HG02870 (cell line): ENCODE results near the gene KAZALD1.

Experiments
- ATAC-seq: cut with Tn5 transposase; IDR thresholded peaks from one replicate; pipeline ENCODE4 v1.9.1; 2021; ENCODE audit warnings: mild to moderate bottlenecking, moderate library complexity; ENCODE audit not compliant: unreplicated experiment

KAZALD1 gene

DNA sequence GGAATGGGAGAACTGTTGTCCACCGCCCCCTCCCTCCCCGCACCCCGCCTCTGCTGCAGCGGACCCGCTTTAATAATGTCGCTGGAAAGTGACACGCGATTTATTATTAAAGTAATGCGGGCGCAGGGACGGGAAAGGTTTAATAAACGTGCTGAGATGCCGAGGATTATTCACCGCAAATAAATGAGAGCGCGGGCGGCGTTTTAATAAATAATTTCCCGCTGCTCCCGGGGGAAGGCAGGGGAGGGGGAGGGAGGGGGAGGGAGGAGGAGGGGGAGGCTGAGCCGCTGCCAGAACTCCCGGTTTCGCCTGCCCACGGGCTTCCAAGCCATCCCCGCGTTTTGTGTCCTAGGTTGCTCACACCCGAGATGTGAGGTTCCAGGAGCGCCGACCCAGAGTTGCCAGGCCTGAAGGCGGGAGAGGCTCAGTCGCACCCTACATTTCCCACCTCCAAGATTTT, 5.1 kb downstream of the KAZALD1 start:
- no peak for ATAC-seq

DNA sequence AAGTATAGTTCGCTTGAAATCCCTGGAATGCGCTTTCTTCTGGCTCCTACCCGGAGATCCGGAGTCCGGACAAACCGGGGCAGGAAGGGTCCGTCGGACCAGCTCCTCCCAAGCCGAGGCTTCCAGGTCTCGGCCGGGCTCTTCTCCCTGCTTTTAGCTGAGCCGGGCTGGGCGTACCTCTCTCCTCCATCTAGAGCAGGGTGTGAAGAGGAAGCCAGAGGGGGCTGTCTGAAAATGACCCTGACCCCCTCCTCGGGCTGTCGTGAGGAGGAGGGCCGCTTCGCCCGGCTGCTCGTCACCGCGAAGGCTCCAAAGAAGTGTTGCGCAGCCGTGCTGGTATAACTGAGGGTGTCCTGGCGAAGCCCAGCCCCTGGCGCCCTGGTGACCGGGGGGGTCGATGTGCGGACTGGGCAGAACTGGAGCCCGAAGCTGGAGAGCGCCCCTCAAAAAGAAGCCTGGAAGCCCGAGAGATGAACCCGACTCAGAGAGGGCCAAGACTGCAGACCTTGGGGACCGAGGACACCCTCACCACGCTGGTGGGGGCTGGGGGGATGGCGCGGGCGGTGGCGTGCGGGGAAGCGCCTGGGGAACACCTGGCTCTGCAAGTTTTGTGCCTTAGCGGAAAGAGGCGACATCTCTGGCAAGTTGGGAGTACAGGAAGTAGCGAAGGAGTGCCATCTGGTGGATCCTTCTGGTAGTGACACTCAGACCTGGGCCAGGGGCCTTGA, 5.7 kb downstream of the KAZALD1 start:
- ATAC-seq: no peak

DNA sequence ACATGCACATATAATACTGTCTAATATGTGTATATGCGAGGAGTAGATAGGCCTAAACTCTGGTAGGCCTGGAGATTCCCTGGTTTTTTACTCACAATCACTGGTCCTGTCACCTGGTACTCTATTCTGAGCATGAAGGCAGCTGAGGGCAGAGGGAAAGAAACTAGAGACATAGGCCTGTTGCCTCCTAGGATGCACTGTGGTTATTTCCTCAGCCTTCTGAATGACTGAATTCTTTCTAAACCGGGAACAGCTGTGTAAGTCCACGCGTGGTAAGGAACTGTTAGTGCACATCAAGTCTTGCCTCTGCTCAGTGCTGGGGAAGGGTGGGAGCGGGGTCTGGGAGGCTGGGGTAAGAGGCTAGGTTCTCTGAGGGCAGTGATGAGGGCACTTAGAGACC, 7.7 kb downstream of the KAZALD1 start:
- no peak for ATAC-seq

DNA sequence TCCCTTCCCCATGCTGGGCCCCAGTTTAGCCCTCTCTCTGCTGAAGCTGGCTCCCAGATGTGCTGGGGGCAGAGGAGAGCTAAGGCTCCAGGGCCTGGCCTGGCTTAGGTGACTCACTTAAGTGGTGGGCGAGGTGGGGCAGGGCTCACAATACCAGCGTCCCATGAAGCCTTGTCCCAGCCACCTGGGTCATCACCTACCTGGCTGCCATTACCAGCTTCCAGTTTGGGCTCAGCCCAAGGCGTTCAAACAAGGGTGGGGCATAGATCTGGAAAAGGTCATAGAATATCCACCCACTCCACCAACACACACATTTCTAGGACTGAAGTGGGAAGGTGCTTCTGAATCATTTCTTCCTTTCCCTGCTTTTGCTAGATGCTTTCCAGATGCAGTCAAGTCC, 8.3 kb downstream of the KAZALD1 start:
- no peak for ATAC-seq

DNA sequence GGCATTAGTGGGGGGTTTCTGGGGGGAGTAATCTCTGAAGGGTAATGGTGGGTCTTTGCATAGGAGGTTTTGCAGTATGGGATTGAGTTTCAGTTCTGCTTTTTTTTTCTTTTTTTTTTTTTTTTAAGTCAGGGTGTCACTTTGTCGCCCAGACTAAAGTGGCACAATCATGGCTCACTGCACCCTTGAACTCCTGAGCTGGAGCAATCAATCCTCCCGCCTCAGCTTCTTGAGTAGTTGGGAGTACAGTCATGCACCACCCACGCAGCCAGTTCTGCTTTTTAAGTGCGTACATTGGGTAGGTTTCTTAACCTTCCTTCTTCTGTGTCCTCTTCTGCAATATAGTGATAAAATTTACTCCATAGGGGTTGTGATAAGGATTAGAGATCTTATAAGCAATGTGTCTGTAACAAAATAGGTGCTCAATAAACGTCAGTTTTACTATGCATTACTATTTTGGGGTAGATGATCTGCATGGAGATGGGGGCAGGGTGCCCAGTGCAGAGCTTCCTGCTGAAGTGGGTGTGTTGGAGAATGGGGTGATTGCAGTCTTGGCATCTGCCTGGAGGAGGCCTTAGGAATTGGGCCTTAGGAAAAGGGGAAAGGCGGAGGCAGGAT, 9.6 kb downstream of the KAZALD1 start:
- ATAC-seq: no peak

DNA sequence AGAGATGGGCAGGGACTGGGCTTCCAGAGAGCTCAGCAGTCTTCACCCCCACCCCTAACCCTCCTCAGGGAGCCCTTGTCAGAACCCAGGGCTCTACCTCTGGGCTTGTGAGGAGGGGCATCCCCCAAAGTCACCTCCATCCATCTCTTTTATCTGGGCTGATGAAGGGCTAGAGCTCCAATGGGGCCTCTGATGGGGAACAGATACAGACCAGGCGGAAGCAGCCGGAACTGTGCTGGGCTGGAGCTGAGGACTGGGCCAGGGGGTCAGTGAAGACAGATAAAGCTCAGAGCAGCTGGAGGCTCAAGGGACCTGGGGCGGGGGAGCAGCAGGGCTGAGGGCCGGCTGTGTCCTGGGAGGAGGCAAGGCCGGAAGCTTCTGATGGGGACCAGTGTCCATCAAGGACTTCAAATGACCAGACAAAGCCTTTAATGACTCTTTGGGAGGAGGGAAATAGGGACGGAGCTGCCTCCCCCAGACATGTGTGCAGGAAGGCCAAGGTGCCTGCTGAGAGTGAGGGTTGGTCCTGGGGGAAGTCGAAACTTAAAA, 10.2 kb downstream of the KAZALD1 start:
- no peak for ATAC-seq

DNA sequence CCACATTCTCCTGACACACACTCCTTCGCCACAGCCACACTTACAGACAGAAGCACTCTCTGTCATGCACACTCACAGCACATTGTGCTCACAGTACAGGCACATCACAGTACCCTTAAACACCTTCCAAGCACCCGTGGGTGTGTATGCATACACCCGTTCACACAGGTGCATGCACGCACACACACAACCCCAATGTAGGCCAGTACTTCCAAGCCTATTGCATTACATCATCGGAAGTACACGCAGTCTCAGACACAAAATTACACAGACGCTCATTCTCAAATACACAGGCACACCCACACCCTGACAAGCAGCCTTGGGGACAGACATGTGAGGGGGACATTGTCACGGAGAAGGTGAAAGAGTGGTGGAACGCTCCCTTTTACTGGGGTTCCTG, 11.1 kb downstream of the KAZALD1 start:
- ATAC-seq: no peak

DNA sequence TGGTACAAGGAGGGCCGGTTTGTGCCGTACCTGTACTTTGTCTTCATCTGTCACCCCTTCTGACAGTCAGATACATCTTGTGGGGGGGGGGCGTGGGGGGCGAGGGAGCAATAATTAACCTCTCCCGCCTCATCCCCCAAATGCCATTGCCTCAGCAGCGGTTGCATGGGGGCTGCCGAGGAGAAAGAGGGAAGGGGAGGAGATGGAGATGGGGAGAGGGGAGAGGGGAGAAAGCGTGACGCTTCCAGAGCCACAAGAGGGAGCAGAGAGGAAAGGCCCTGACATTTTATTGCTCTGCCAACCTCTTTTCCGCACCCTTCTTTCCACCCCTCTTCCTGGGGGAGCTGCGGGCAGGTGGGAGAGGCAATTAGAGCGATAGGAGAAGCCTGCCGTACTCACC, 11.8 kb downstream of the KAZALD1 start:
- no peak for ATAC-seq

DNA sequence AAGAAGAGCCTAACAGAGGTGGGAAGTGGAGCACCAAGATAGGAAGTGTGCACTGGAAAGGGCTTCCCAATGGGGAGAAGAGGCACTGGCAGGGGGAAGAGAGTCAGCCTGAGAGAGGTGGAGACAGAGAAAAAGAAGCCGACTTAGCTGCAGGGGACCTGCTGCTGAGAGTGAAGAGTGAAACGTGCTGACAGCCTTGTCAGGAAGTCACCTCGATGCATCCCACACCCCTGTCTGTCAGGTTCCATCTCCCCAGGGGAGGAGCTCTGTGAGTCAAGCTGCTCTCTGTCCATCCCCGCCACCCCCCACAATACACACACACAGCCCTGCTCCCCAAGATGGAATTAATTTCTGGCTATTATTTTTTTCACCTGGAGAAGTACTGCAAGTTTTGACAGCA, 14.0 kb downstream of the KAZALD1 start:
- no peak for ATAC-seq

DNA sequence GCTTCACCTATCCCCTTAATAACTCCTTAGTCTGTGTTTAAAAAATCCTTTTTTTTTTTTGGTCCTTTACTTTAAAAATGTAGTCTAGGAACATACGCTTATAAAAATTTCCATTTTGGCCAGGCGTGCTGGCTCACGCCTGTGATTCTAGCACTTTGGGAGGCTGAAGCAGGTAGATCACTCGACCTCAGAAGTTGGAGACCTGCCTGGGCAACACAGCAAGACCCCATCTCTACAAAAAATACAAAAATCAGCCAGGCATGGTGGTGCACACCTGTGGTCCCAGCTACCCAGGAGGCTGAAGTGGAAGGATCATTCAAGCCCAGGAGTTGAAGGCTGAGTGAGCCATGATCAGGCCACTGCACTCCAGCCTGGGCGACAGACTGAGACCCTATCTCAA, 14.8 kb downstream of the KAZALD1 start:
- ATAC-seq: no peak

DNA sequence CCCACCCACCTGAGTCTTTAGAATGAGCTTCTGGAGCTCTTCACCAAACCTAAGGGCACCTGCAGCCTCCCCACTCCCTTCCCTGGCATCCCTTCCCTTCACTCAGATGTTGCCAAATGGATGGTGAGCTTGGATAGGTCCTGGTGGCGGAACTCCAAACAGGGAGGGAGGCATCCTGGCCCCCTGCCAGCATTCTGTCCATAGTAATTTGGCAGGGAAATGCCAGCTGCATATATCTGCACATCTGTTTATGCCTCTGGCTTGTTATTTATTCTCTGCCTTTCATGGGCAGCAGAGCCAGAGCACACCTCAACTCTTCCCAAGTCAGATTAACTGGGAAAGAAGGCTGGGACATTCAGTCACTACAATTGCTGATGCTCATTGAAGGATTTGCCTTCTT, 18.1 kb downstream of the KAZALD1 start:
- no peak for ATAC-seq

DNA sequence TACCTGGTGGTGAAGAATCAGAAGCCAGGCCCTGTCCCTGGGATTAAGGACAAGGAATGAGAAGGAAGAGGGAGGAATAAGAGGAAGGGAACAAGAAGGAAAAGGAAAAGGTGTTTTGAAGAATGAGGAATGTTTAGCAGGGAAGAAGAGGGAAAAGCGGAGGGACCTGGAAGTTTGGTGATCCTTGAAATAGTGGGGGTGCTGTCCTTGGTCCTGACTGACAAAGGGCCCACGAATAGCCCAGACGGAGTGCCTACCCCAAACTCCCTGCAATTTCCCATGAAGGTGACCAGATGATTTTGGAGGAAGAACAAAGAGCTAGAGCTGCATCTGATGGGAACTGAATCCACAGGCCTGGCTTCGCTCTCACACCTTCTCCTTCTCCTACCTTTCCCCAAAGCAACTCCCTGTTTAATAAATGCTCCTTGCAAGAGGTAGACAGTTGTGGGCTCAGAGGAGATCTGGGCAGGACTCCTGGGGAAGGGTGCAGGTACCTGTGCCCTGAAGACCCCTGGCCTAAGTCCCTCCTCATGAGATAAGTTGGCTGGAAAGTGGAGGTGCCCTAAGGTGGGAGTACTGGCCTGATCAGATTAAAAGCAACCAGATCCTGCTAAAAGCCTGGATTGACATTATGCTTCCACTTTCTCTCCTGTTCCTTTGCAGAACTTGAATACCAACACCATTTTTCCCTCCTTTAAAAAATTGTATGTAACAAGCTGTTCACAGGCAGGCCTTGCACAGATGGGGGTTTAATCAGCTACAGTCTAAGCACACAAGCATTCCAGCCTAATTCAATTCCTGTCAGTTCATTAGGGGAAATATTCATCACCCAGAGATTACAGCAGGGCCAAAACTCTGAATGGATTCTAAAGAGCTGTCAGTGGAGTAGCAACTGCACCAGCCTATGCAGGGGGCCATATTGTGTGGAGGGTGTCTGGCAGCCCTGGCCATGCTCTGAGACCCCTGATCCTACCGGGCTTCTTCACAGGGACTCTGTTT, 19.4 kb downstream of the KAZALD1 start:
- no peak for ATAC-seq

DNA sequence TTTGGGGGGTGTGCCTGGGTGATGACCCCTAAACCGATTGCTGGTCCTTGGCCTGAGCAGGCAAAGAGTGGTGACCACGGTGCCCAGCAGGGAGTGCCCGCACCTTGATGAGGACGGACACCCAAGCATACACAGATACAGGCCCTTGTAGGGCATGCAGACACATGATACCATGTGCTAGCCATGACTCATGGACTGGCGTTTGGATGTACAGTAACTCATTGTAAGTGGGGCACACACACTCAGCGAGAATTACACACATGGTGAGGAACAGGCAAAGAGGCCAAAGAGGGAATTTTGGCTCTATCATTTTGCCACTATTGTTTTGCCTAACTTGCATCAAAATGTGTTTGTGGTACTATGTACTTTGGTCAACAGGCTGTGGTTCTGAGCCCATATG, 24.1 kb downstream of the KAZALD1 start:
- ATAC-seq: no peak

DNA sequence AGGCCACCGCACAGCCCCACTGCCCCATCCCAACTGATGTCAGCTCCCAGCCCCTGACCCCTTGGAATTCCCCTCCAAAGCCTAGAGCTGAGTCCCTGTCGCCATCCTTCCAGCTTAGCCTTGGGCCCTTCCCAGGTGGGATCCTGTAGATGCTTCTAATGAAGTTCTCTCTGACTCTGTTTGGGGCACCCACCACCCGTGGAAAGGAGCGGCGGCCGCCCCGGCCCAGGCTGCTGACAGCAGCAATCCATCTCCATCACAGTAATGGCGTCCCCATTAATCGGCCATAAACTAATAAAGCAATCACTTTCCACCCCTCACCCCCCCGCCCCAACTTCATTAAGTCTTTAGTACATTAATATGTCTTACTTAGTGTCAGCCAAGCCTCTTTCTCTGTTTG, 25.6 kb downstream of the KAZALD1 start:
- ATAC-seq: no peak

DNA sequence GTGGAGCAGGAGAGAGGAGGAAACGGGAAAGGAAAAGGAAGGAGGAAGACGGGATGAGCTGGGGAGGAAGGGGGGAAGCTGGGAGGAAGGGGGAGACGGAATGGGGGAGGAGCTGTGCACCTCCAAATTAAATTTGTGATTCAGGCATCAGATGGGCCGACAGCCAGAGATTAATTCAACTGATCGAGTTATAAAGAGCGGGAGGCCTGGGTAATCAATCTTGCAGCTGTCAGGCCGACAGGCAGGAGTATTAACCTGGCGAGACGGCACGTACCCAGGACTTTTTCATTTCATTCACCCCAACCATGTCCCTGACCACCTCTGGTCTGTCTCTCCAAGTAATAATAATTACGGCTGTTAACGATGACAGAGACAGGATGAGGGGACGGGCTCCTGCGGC, 26.2 kb downstream of the KAZALD1 start:
- no peak for ATAC-seq

DNA sequence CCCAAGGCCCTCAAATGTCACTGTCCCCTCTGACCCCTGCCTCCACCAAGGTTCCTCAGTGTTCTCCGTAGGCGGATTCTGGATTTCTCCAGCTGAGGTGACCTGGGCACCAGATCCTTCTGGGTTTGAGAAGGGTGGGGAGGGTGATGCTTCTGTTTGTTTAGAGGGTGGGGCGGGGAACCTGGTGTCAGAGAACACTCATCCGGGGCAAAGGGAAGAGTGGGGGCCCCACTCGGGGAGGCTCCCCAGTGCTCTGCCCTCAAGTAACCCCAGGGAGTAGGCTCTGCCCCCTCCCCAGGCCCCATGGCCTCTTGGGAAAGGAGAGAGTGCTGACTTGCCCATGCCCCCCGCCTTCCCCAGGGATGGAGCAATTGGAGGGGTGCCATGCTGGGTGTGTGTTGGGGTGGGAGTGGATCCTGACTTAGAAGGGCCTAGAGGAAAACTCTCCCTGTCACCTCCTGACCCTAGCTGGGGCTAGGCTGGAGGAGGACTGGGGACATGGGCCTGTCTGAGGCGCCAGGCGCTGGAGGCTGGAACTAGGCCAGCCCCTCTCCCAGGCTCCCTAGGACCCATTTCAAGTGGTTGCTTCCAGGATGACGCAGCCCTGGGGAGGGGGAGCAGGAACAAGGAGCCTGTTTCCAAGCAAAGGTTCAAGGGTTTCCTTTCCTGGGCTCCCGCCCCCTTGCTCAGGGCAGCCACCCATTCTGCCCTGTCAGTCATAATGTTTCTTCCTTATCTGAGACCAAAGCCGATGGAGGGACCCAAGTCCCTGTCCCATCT, 27.9 kb downstream of the KAZALD1 start:
- no peak for ATAC-seq

DNA sequence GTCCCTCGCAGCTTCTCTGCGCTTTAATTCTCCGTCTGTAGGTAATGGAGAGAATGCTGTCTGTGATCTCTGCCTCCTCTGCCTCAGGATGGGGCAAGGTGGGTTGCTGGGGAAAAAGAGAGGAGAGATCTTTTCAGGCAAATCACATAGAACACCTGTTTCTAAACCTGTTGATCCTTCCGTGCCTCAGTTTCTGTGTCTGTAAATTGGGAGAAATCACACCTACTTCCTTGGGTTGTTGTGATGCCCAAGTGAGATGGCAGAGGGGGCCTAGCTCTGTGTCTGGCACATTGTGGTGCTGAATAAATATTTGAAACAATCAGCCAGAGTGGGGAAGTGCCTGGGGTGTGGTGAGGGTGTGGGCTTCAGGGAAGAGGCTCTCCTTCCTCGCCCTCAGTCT, 28.8 kb downstream of the KAZALD1 start:
- ATAC-seq: no peak

DNA sequence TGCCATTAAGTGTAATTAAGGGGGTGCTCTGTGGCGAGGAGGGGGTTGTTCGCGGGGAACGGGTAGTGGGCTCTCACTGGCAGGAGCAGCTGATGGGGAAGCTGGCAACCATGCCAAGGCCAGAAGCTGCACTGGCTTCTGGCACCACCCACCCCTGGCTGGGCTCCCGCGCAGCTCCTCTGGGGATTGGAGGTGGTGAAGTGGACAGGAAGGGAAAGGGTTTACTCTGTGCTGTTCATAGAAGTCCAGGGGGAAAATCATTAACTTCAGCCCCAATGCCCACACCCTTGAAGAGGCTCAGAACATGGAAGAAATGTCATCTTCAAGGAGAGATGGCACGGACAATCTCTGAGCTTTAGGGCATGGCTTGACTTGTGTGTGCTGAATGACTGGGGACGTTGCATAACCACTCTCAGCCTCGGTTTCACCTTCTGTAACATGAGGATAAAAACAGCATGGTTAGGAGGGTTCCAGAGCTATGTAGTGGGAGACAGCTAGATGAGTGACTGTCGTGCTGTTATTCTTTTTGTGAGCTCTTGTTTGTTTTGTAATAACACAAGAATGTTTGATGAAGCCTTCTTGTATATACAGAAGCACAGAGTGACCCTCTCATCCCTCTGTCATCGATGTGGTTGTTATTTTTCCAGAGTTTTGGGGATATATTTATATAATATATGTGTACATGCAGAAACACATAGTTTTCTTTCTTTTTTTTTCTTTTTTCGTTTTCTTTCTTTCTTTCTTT, 29.9 kb downstream of the KAZALD1 start:
- no peak for ATAC-seq

DNA sequence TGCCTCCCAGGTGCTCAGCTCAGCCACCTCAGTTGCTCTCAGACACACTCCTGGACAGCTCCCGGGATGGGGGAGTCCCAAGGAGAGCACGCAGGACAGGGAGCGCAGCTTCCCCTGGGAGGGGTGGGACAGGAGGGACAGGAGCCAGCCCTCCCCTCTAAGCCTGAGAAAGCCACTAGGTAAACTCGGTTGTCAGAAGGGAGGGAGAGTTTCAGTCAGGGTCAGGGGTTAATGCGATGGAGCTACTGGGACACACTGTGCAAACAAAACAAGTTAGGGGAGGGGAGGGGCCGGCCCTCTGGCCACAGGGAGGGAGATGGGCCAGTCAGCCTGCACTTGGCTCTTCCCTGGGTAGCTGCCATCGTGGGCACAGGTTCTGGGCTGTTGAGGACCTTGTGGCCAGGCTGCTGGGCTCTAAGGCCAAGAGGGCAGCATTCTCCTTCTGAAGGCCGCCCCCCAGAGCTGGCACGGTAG, 31.1 kb downstream of the KAZALD1 start:
- ATAC-seq: no peak
